ENCODE results near the gene GDE1. TPM values are rescaled to one million over a fixed set of nuclear protein-coding genes. Genes with fewer than 3 reads are reported as not detected.

Gene GDE1
- total and polyA plus RNA-seq, 12 donors, result 20.1 to 91.8 (median 64.1) TPM

DNA sequence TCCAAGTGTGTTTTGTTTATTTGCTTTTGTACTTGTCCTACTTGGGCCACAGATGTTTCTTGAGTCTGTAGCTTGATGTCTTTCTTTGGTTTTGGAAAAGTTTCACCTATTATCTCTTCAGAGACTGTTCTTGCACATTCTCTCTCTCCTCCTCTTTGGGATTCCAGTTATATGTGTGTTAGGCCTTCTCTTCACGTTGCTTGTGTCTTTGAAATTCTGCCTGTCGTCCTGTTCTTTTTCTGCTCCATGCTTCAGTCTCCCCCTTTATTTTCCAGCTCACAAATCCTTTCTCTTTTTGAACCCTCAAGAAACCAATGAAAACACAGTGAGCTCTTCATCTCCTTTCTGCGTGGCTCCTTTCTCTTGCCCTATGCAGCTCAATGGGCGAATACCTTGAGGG, 41.5 kb upstream of the GDE1 start:
- 88 to 99% (median 92%) methylated on average over 4 of the region's 4 CpGs for WGBS, 4 donors
- no peaks in the 10 kb centered on the region for H3K9me3 ChIP-seq (replicated peaks in 1 of 3)
- no peak for DNase-seq
- no peak for TF ChIP-seq POLR2A (IDR thresholded peaks at IDR 0.05)
- no peak for TF ChIP-seq CTCF (IDR thresholded peaks at IDR 0.05)
- no peaks in the 10 kb centered on the region for H3K4me1 ChIP-seq (replicated peaks in 1 of 2)
- no peak overlapping the region for H3K27ac ChIP-seq
- no peaks in the 10 kb centered on the region for H3K27me3 ChIP-seq
- intact Hi-C loops (cut with DNase I), result no loop called here
- H3K4me3 ChIP-seq, result no peak overlapping the region
- H3K36me3 ChIP-seq (replicated peaks in 1 of 2), result peaks cover 0 to 34% of the 10 kb centered on the region in 2 donors

DNA sequence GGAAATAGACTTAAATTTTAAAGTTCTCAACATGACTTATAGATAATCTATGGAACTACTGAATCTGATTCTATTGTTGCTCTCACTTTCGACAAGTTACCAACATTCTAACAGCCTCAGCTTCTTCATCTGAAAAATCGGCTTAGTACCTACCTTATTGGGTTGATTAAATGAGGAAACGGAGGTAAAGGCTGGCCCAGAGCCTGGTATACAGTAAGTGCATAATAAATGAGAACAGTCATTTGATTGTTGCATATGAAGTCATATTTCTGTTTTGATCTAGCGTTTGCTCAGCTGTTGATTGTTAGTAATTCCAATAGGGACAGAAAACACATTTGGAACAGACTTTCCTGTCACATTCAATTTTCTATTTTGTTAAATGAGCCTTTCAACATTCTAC, 38.2 kb upstream of the GDE1 start:
- WGBS, 4 donors, result 88 to 94% (median 90%) methylated on average over 4 of the region's 4 CpGs
- no peak for TF ChIP-seq POLR2A (IDR thresholded peaks at IDR 0.05)
- intact Hi-C loops (cut with DNase I), result no loop called here
- H3K36me3 ChIP-seq (replicated peaks in 1 of 2), result peaks cover 0 to 6% of the 10 kb centered on the region in 2 donors
- no peak for DNase-seq
- no peak overlapping the region for H3K4me3 ChIP-seq
- H3K27ac ChIP-seq, result no peak overlapping the region
- no peaks in the 10 kb centered on the region for H3K27me3 ChIP-seq
- H3K9me3 ChIP-seq (replicated peaks in 1 of 3), result no peaks in the 10 kb centered on the region
- H3K4me1 ChIP-seq (replicated peaks in 1 of 2), result peaks cover 0 to 7% of the 10 kb centered on the region in 2 donors

DNA sequence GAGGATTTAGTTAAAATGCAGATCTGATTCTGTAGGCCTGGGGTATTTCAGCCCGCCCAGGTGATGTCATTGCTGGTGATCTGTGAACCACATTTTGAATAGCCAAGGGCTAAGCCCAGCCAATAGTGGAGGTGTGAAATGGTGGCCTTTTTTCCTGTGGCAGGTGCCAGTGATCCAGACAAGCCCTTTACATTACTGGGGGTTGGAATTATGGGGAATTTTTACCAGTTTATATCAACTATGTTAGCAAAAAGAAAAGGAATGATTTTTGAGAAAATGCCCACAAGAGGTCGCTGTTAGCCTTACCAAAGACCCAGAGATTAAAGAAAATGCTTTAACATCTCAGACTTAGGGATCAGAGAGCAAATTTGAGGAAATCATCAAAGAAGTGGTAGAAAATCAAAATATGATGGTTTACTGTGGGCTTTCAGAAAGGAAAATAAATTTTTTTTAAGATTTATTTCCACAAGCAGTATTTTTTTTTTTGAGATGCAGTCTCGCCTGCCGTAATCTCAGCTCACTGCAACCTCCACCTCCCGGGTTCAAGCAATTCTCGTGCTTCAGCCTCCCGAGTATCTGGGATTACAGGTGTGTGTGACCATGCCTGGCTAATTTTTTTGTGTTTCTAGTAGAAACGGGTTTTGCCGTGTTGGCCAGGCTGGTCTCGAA, 37.5 kb upstream of the GDE1 start:
- intact Hi-C loops (cut with DNase I), result no loop called here
- Histone ChIP-seq H3K9me3 (replicated peaks in 1 of 3) (no peaks in the 10 kb centered on the region), H3K27me3 (no peaks in the 10 kb centered on the region), H3K4me3 (no peak overlapping the region), H3K4me1 (replicated peaks in 1 of 2) (peaks cover 4 to 7% of the 10 kb centered on the region in 2 donors), H3K27ac (no peak overlapping the region), H3K36me3 (replicated peaks in 1 of 2) (no peaks in the 10 kb centered on the region)
- DNase-seq, result peak in 1 of 7 donors; percentile 23
- WGBS, 4 donors, result 71 to 78% (median 73%) methylated on average over 10 of the region's 10 CpGs
- peak; percentile 41 to 68 (median 56) for TF ChIP-seq CTCF (IDR thresholded peaks at IDR 0.05)
- TF ChIP-seq POLR2A (IDR thresholded peaks at IDR 0.05), result no peak

- H3K27ac ChIP-seq, result peak overlapping the region in 4 of 5 donors; percentile 73 to 95 (median 90)
- WGBS, 4 donors, result 31 to 34% (median 32%) methylated on average over 19 of the region's 19 CpGs
These were observed 34.3 kb upstream of the GDE1 start for GRCh38 chr16:19555938-19556771.

More at GRCh38 chr16:19555938-19556771, 34.3 kb upstream of the GDE1 start:
- Histone ChIP-seq H3K27me3 (no peaks in the 10 kb centered on the region), H3K36me3 (replicated peaks in 1 of 2) (no peaks in the 10 kb centered on the region), H3K4me1 (replicated peaks in 1 of 2) (peaks cover 4 to 7% of the 10 kb centered on the region in 2 donors), H3K9me3 (replicated peaks in 1 of 3) (no peaks in the 10 kb centered on the region), H3K4me3 (peak overlapping the region; percentile 64 to 90 (median 80))
- intact Hi-C loops (cut with DNase I), result no loop called here
- TF ChIP-seq CTCF (IDR thresholded peaks at IDR 0.05) (no peak), POLR2A (IDR thresholded peaks at IDR 0.05) (no peak)
- peak in 2 of 7 donors; percentile 19 to 28 for DNase-seq
